H9 (cell line): ENCODE data around the gene SERF2. TPM values are rescaled to one million over a fixed set of nuclear protein-coding genes. Genes with fewer than 3 reads are reported as not detected.
"Not testable (repeated sequence)": the region's sequence is repeated elsewhere in the genome, so short reads cannot be mapped to it uniquely, and the experiment has no call there.

Source experiments
- DNase-seq: peaks from one replicate; pipeline ENCODE4 v3.0.0-alpha.2; 2017
- H2AFZ ChIP-seq: one replicate; pipeline ENCODE4 v1.6.1; 2013; ENCODE audit warnings: mild to moderate bottlenecking, low read length, control low read depth, moderate library complexity
- H2AK5ac ChIP-seq: 2 replicates; pipeline ENCODE4 v1.6.1; 2013; ENCODE audit warnings: low read length, control low read depth, mixed read lengths; ENCODE audit not compliant: insufficient read length
- H2BK120ac ChIP-seq: one replicate; pipeline ENCODE4 v1.6.1; 2013; ENCODE audit warnings: low read depth, mild to moderate bottlenecking, low read length, control low read depth, inconsistent platforms; ENCODE audit not compliant: poor library complexity, severe bottlenecking
- H2BK12ac ChIP-seq: 2 replicates; pipeline ENCODE4 v1.6.1; 2013; ENCODE audit warnings: low read length, control low read depth, mixed read lengths, low read depth; ENCODE audit not compliant: insufficient read length
- H2BK15ac ChIP-seq: 2 replicates; pipeline ENCODE4 v1.6.1; 2013; ENCODE audit warnings: low read depth, low read length, control low read depth
- H2BK20ac ChIP-seq: one replicate; pipeline ENCODE4 v1.6.1; 2013; ENCODE audit warnings: low read depth, mild to moderate bottlenecking, low read length, control low read depth, inconsistent platforms; ENCODE audit not compliant: poor library complexity, severe bottlenecking
- H2BK5ac ChIP-seq: 2 replicates; pipeline ENCODE4 v1.6.1; 2013; ENCODE audit warnings: low read length, control low read depth, mixed read lengths; ENCODE audit not compliant: insufficient read length
- H3K14ac ChIP-seq: 2 replicates; pipeline ENCODE4 v1.6.1; 2013; ENCODE audit warnings: low read length, control low read depth; ENCODE audit not compliant: insufficient read depth
- H3K18ac ChIP-seq: 2 replicates; pipeline ENCODE4 v1.6.1; 2013; ENCODE audit warnings: low read depth, mild to moderate bottlenecking, mixed read lengths, low read length, control low read depth; ENCODE audit not compliant: insufficient read length
- H3K23ac ChIP-seq: 2 replicates; pipeline ENCODE4 v1.6.1; 2013; ENCODE audit warnings: low read length, control low read depth, mixed read lengths, low read depth; ENCODE audit not compliant: insufficient read length
- H3K23me2 ChIP-seq: 2 replicates; pipeline ENCODE4 v1.6.1; 2013; ENCODE audit warnings: low read depth, mild to moderate bottlenecking, mixed read lengths, low read length, control low read depth; ENCODE audit not compliant: insufficient read length, poor library complexity, severe bottlenecking
- H3K27ac ChIP-seq: 2 replicates; pipeline ENCODE4 v1.5.1; 2013; ENCODE audit warnings: low read length, control low read depth, mixed read lengths, low read depth; ENCODE audit not compliant: insufficient read length
- H3K27me3 ChIP-seq: 2 replicates; pipeline ENCODE4 v1.6.1; 2013; ENCODE audit warnings: low read length, control low read depth, inconsistent platforms; ENCODE audit not compliant: insufficient read depth
- H3K4ac ChIP-seq: 2 replicates; pipeline ENCODE4 v1.6.1; 2013; ENCODE audit warnings: low read depth, mild to moderate bottlenecking, control low read depth, inconsistent platforms, low read length, moderate library complexity
- H3K4me1 ChIP-seq: 2 replicates; pipeline ENCODE4 v1.6.1; 2013; ENCODE audit warnings: low read length, control low read depth, inconsistent platforms; ENCODE audit not compliant: insufficient read depth
- H3K4me2 ChIP-seq: 2 replicates; pipeline ENCODE4 v1.6.1; 2013; ENCODE audit warnings: low read length, control low read depth, mixed read lengths; ENCODE audit not compliant: insufficient read length, insufficient read depth
- H3K56ac ChIP-seq: 2 replicates; pipeline ENCODE4 v1.6.1; 2013; ENCODE audit warnings: low read depth, mild to moderate bottlenecking, mixed read lengths, low read length, control low read depth; ENCODE audit not compliant: insufficient read length
- H3K79me1 ChIP-seq: 2 replicates; pipeline ENCODE4 v1.6.1; 2013; ENCODE audit warnings: low read depth, mild to moderate bottlenecking, moderate library complexity, low read length, control low read depth, inconsistent platforms; ENCODE audit not compliant: insufficient read depth, poor library complexity, severe bottlenecking
- H3K79me2 ChIP-seq: 2 replicates; pipeline ENCODE4 v1.6.1; 2013; ENCODE audit warnings: low read length, control low read depth, inconsistent platforms; ENCODE audit not compliant: insufficient read depth
- H3K9ac ChIP-seq: 2 replicates; pipeline ENCODE4 v1.6.1; 2013; ENCODE audit warnings: low read length, control low read depth, mixed read lengths; ENCODE audit not compliant: insufficient read length; ENCODE audit errors: extremely low read depth
- H3K9me3 ChIP-seq: one replicate; pipeline ENCODE4 v1.6.1; 2013; ENCODE audit warnings: low read depth, low read length, inconsistent platforms; ENCODE audit not compliant: control insufficient read depth
- H3T11ph ChIP-seq: one replicate; pipeline ENCODE4 v1.6.1; 2013; ENCODE audit warnings: mild to moderate bottlenecking, low read length, control low read depth, inconsistent platforms
- H4K20me1 ChIP-seq: one replicate; pipeline ENCODE4 v1.6.1; 2013; ENCODE audit not compliant: control insufficient read depth, insufficient read length, insufficient read depth
- H4K5ac ChIP-seq: 2 replicates; pipeline ENCODE4 v1.6.1; 2013; ENCODE audit warnings: low read depth, mild to moderate bottlenecking, mixed read lengths, low read length, control low read depth; ENCODE audit not compliant: insufficient read length
- H4K8ac ChIP-seq: replicated peaks from 2 replicates; pipeline ENCODE4 v1.6.1; 2013; ENCODE audit warnings: low read length, control low read depth, mixed read lengths, low read depth; ENCODE audit not compliant: insufficient read length
- H4K91ac ChIP-seq: 2 replicates; pipeline ENCODE4 v1.6.1; 2013; ENCODE audit warnings: low read depth, mild to moderate bottlenecking, moderate library complexity, mixed read lengths, low read length, control low read depth; ENCODE audit not compliant: insufficient read length
- H3K27ac Mint-ChIP-seq, 3 experiments: 2 replicates in 2 of 3; 3 replicates in 1 of 3; pipeline ENCODE4 v1.8.0; 2020 to 2021; ENCODE audit warnings: mixed read lengths in 3 of 3, mild to moderate bottlenecking in 1 of 3, moderate library complexity in 1 of 3
- H3K27me3 Mint-ChIP-seq: 2 replicates; pipeline ENCODE4 v1.8.0; 2021; ENCODE audit warnings: low read depth, mild to moderate bottlenecking, moderate library complexity, mixed read lengths
- H3K36me3 Mint-ChIP-seq, 3 experiments: 2 replicates in 2 of 3; 3 replicates in 1 of 3; pipeline ENCODE4 v1.8.0; 2020 to 2021; ENCODE audit warnings: low read depth in 3 of 3, mixed read lengths in 3 of 3; ENCODE audit not compliant: insufficient read depth in 1 of 3
- H3K4me1 Mint-ChIP-seq, 2 experiments: 2 replicates each; pipeline ENCODE4 v1.8.0; 2020; ENCODE audit warnings: mixed read lengths in 2 of 2
- H3K4me3 Mint-ChIP-seq, 2 experiments: 2 replicates in 1 of 2; 3 replicates in 1 of 2; pipeline ENCODE4 v1.8.0; 2020 to 2021; ENCODE audit warnings: mild to moderate bottlenecking in 2 of 2, mixed read lengths in 2 of 2, moderate library complexity in 1 of 2
- H3K9me3 Mint-ChIP-seq, 2 experiments: 2 replicates in 1 of 2; 3 replicates in 1 of 2; pipeline ENCODE4 v1.8.0; 2020; ENCODE audit warnings: mild to moderate bottlenecking in 2 of 2, mixed read lengths in 2 of 2, moderate library complexity in 1 of 2
- WGBS: extraction: QIAGEN DNeasy Blood & Tissue Kit; methylation state at CpG from one replicate; pipeline ENCODE4 v1.1.7; 2013; ENCODE audit warnings: missing lambda C conversion rate, low lambda C conversion rate, mixed read lengths; ENCODE audit not compliant: insufficient read length; ENCODE audit errors: extremely low coverage; 5-methylcytosine and 5-hydroxymethylcytosine counted together
- total RNA-seq: library from RNA; stranded (reverse); gene quantifications from 2 replicates; pipeline ENCODE4 v1.2.1, GENCODE V29; 2021

Gene SERF2
- total RNA-seq, 1 experiment from 2014 or later, result 819 TPM

DNA sequence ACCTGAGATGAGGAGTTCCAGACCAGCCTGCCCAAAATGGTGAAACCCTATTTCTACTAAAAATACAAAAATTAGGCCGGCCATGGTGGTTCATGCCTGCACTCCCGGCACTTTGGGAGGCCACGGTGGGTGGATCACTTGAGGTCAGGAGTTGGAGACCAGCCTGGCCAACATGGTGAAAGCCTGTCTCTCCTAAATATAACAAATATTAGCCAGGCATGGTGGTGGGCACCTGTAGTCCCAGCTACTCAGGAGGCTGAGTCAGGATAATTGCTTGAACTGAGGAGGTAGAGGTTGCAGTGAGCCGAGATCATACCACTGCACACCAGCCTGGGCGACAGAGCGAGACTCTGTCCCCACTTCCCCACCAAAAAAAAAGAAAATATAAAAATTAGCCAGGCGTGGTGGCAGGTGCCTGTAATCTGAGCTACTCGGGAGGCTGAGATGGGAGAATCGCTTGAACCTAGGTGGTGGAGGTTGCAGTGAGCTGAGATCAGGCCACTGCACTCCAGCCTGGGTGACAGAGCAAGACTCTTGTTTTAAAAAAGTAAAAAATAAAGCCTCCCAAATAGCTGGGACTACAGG, 38.7 kb downstream of the SERF2 start:
- H3K4ac ChIP-seq, H3K27ac ChIP-seq, H3K27me3 Mint-ChIP-seq, H2AK5ac ChIP-seq, H4K20me1 ChIP-seq, H3K79me2 ChIP-seq, H2BK12ac ChIP-seq, H2BK5ac ChIP-seq, H3K56ac ChIP-seq, H2AFZ ChIP-seq, H2BK120ac ChIP-seq, H3K4me2 ChIP-seq, H4K8ac ChIP-seq, H3K23me2 ChIP-seq, H3K23ac ChIP-seq, H3K9me3 Mint-ChIP-seq, H3K27me3 ChIP-seq, H3K9ac ChIP-seq, H3K27ac Mint-ChIP-seq, H3K9me3 ChIP-seq, DNase-seq, H3K4me3 Mint-ChIP-seq, H3K18ac ChIP-seq, H2BK15ac ChIP-seq, H3K79me1 ChIP-seq, H3T11ph ChIP-seq, H3K4me1 ChIP-seq, H2BK20ac ChIP-seq, H4K5ac ChIP-seq, H4K91ac ChIP-seq, H3K14ac ChIP-seq: not testable (repeated sequence)
- WGBS, result no CpG with 5 or more reads among the region's 9 CpGs
- Mint-ChIP-seq H3K36me3 (peaks cover 13 to 46% (median 39%) of the 10 kb centered on the region in 3 experiments), H3K4me1 (peaks cover 10 to 14% of the 10 kb centered on the region in 2 experiments)

GRCh38 chr15:43831519-43832052, 39.5 kb downstream of the SERF2 start:
- H4K8ac ChIP-seq, H3K4me2 ChIP-seq, H2BK120ac ChIP-seq, H2BK5ac ChIP-seq, H3K79me1 ChIP-seq, H3K27me3 ChIP-seq, H3K9me3 Mint-ChIP-seq, H3K4ac ChIP-seq, H2BK15ac ChIP-seq, H2AK5ac ChIP-seq, DNase-seq, H3K14ac ChIP-seq, H3K23me2 ChIP-seq, H2BK12ac ChIP-seq, H3K27ac ChIP-seq, H3K18ac ChIP-seq, H3T11ph ChIP-seq, H3K4me3 Mint-ChIP-seq, H3K4me1 ChIP-seq, H3K23ac ChIP-seq, H3K9ac ChIP-seq, H4K20me1 ChIP-seq, H3K79me2 ChIP-seq, H3K9me3 ChIP-seq, H2AFZ ChIP-seq, H4K5ac ChIP-seq, H3K56ac ChIP-seq, H3K27me3 Mint-ChIP-seq, H2BK20ac ChIP-seq, H4K91ac ChIP-seq: not testable (repeated sequence)
- WGBS, result no CpG with 5 or more reads among the region's 14 CpGs
- peaks cover 17 to 53% (median 47%) of the 10 kb centered on the region in 3 experiments for H3K36me3 Mint-ChIP-seq
- peak overlapping the region in 1 of 3 experiments; percentile 34; a peak in 3 of 7 replicates for H3K27ac Mint-ChIP-seq
- H3K4me1 Mint-ChIP-seq, result peaks cover 10 to 14% of the 10 kb centered on the region in 2 experiments
